Measurements from ENCODE around the gene ADAM21. TPM values are rescaled to one million over a fixed set of nuclear protein-coding genes. Genes with fewer than 3 reads are reported as not detected.
A peak's percentile ranks its signal among the peaks of the same experiment; 100 is the strongest.
"Not testable (repeated sequence)": the region's sequence is repeated elsewhere in the genome, so short reads cannot be mapped to it uniquely, and the experiment has no call there.

The ADAM21 gene
- total RNA-seq (2021): not detected in 3 replicates
- Bru-seq, nascent RNA: percentile 6 among the genes with signal in this experiment
- long read RNA-seq, experiment 1: 0 reads
- long read RNA-seq, experiment 2: 0 reads
- long read RNA-seq, experiment 3: 0 reads

DNA sequence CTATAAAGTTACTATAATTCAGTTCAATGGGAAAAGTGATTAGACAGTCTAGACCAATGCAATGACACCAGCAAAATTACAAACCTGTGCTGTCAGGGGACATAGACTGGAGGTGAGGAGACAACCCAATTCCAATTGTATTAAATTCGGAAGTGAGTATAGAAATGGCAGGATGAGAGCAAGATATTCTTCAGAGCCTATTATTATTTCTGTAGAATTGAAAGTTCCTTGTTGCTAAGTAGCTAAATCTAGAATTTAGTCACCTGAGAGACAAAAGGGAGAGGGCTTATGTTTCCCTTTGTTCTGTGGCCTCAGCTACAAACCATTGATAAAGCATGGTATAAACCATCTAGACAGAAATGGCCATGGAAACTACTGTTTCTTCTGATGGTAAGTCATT, at the start of gene ADAM21:
TSS of gene ADAM21 (plus strand) at position 301 of the 400 bp plus-strand sequence. CDS start 5,326 bp downstream, outside the sequence.
- POLR2A ChIA-PET: no interaction called here
- peaks cover 5% of the 10 kb centered on the region for H3K4me1 Mint-ChIP-seq
- no peak for DNase-seq (ENCODE audit: low spot score)
- no peak for ATAC-seq
- no peaks in the 10 kb centered on the region for H3K27me3 Mint-ChIP-seq (ENCODE audit: low read depth)
- no peak within 1 kb of the TSS for H3K4me3 Mint-ChIP-seq
- H3K9me3 Mint-ChIP-seq: peaks cover 21% of the 10 kb centered on the region
- H3K27ac Mint-ChIP-seq: no peak within 1 kb of the TSS
- CTCF ChIA-PET: no interaction called here
- TF ChIP-seq, protein P1, sequence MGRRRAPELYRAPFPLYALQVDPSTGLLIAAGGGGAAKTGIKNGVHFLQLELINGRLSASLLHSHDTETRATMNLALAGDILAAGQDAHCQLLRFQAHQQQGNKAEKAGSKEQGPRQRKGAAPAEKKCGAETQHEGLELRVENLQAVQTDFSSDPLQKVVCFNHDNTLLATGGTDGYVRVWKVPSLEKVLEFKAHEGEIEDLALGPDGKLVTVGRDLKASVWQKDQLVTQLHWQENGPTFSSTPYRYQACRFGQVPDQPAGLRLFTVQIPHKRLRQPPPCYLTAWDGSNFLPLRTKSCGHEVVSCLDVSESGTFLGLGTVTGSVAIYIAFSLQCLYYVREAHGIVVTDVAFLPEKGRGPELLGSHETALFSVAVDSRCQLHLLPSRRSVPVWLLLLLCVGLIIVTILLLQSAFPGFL (CRISPR knock-in tag; IDR thresholded peaks at IDR 0.05; ENCODE audit: borderline replicate concordance): no peak
- TF ChIP-seq ZNF138 (CRISPR knock-in tag; conservative IDR thresholded peaks at IDR 0.05) (no peak), TCF7 (CRISPR knock-in tag; IDR thresholded peaks at IDR 0.05; ENCODE audit: low read depth) (no peak), NFATC4 (CRISPR knock-in tag; IDR thresholded peaks at IDR 0.05) (no peak), RORB (CRISPR knock-in tag; IDR thresholded peaks at IDR 0.05) (no peak), ZNF396 (CRISPR knock-in tag; IDR thresholded peaks at IDR 0.05; ENCODE audit: borderline replicate concordance) (no peak), ZNF317 (CRISPR knock-in tag; IDR thresholded peaks at IDR 0.05; ENCODE audit: borderline replicate concordance, low read depth) (no peak), OVOL2 (CRISPR knock-in tag; IDR thresholded peaks at IDR 0.05; ENCODE audit: borderline replicate concordance) (no peak), SP1 (CRISPR knock-in tag; conservative IDR thresholded peaks at IDR 0.05) (no peak), HMGA2 (CRISPR knock-in tag; IDR thresholded peaks at IDR 0.05) (no peak), NFYB (CRISPR knock-in tag; conservative IDR thresholded peaks at IDR 0.05; ENCODE audit: low read depth) (no peak)
- TF ChIP-seq, protein P2, sequence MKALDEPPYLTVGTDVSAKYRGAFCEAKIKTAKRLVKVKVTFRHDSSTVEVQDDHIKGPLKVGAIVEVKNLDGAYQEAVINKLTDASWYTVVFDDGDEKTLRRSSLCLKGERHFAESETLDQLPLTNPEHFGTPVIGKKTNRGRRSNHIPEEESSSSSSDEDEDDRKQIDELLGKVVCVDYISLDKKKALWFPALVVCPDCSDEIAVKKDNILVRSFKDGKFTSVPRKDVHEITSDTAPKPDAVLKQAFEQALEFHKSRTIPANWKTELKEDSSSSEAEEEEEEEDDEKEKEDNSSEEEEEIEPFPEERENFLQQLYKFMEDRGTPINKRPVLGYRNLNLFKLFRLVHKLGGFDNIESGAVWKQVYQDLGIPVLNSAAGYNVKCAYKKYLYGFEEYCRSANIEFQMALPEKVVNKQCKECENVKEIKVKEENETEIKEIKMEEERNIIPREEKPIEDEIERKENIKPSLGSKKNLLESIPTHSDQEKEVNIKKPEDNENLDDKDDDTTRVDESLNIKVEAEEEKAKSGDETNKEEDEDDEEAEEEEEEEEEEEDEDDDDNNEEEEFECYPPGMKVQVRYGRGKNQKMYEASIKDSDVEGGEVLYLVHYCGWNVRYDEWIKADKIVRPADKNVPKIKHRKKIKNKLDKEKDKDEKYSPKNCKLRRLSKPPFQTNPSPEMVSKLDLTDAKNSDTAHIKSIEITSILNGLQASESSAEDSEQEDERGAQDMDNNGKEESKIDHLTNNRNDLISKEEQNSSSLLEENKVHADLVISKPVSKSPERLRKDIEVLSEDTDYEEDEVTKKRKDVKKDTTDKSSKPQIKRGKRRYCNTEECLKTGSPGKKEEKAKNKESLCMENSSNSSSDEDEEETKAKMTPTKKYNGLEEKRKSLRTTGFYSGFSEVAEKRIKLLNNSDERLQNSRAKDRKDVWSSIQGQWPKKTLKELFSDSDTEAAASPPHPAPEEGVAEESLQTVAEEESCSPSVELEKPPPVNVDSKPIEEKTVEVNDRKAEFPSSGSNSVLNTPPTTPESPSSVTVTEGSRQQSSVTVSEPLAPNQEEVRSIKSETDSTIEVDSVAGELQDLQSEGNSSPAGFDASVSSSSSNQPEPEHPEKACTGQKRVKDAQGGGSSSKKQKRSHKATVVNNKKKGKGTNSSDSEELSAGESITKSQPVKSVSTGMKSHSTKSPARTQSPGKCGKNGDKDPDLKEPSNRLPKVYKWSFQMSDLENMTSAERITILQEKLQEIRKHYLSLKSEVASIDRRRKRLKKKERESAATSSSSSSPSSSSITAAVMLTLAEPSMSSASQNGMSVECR (CRISPR knock-in tag; IDR thresholded peaks at IDR 0.05; ENCODE audit: borderline replicate concordance): no peak
- TF ChIP-seq, protein P3, sequence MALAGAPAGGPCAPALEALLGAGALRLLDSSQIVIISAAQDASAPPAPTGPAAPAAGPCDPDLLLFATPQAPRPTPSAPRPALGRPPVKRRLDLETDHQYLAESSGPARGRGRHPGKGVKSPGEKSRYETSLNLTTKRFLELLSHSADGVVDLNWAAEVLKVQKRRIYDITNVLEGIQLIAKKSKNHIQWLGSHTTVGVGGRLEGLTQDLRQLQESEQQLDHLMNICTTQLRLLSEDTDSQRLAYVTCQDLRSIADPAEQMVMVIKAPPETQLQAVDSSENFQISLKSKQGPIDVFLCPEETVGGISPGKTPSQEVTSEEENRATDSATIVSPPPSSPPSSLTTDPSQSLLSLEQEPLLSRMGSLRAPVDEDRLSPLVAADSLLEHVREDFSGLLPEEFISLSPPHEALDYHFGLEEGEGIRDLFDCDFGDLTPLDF (CRISPR knock-in tag; IDR thresholded peaks at IDR 0.05): no peak
- TF ChIP-seq, protein P4, sequence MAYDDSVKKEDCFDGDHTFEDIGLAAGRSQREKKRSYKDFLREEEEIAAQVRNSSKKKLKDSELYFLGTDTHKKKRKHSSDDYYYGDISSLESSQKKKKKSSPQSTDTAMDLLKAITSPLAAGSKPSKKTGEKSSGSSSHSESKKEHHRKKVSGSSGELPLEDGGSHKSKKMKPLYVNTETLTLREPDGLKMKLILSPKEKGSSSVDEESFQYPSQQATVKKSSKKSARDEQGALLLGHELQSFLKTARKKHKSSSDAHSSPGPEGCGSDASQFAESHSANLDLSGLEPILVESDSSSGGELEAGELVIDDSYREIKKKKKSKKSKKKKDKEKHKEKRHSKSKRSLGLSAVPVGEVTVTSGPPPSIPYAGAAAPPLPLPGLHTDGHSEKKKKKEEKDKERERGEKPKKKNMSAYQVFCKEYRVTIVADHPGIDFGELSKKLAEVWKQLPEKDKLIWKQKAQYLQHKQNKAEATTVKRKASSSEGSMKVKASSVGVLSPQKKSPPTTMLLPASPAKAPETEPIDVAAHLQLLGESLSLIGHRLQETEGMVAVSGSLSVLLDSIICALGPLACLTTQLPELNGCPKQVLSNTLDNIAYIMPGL (CRISPR knock-in tag; IDR thresholded peaks at IDR 0.05): no peak
- TF ChIP-seq, protein P5, sequence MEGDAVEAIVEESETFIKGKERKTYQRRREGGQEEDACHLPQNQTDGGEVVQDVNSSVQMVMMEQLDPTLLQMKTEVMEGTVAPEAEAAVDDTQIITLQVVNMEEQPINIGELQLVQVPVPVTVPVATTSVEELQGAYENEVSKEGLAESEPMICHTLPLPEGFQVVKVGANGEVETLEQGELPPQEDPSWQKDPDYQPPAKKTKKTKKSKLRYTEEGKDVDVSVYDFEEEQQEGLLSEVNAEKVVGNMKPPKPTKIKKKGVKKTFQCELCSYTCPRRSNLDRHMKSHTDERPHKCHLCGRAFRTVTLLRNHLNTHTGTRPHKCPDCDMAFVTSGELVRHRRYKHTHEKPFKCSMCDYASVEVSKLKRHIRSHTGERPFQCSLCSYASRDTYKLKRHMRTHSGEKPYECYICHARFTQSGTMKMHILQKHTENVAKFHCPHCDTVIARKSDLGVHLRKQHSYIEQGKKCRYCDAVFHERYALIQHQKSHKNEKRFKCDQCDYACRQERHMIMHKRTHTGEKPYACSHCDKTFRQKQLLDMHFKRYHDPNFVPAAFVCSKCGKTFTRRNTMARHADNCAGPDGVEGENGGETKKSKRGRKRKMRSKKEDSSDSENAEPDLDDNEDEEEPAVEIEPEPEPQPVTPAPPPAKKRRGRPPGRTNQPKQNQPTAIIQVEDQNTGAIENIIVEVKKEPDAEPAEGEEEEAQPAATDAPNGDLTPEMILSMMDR (IDR thresholded peaks at IDR 0.05): no peak
- TF ChIP-seq, protein P6, sequence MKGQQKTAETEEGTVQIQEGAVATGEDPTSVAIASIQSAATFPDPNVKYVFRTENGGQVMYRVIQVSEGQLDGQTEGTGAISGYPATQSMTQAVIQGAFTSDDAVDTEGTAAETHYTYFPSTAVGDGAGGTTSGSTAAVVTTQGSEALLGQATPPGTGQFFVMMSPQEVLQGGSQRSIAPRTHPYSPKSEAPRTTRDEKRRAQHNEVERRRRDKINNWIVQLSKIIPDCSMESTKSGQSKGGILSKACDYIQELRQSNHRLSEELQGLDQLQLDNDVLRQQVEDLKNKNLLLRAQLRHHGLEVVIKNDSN (CRISPR knock-in tag; IDR thresholded peaks at IDR 0.05): no peak
- H3K36me3 Mint-ChIP-seq: peaks cover 21% of the 10 kb centered on the region

DNA sequence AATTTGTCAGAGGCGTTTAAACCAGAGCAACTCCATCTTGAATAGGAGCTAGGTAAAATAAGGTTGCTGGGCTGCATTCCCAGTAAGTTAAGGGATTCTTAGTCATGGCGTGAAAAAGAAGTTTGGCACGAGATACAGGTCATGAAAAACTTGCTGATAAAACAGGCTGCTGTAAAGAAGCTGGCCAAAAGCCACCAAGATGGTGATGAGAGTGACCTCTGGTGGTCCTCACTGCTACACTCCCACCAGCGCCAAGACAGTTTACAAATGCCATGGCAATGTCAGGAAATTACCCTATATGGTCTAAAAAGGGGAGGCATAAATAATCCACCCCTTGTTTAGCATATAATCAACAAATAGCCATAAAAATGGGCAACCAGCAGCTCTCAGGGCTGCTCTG, 48.6 kb upstream of the ADAM21 start:
- CTCF ChIA-PET: interaction anchor here (0.6 to 1.7 kb wide), 5 partner anchors 9 to 220 kb away, joined by 3 to 8 read pairs (median 3); no protein-coding TSS in a partner anchor
- POLR2A ChIA-PET; H3K27me3 Mint-ChIP-seq (ENCODE audit: low read depth); H3K4me3 Mint-ChIP-seq; H3K27ac Mint-ChIP-seq: not testable (repeated sequence)
- ATAC-seq: peak; percentile 79
- peaks cover 24% of the 10 kb centered on the region for H3K4me1 Mint-ChIP-seq
- DNase-seq (ENCODE audit: low spot score): peak; percentile 39
- H3K36me3 Mint-ChIP-seq: peaks cover 20% of the 10 kb centered on the region
- peaks cover 10% of the 10 kb centered on the region for H3K9me3 Mint-ChIP-seq

DNA sequence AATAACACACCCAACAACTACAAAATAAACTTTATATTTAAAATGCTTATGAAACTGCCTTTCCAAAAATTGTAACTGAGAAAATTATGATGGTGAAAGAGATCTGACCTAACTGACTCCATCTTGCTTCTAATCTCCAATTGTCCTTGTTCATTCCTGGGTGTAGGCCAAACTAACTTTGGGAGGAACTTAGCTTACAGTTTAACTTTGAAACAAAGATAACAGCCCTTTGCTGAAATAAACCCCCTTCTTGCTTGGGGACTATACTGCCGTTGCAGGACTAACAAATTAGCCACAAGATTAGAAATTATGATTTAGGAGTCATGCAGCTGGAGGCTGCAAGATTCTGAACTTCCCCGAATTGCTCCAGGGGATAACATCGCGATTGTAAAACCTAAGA, 45.8 kb upstream of the ADAM21 start:
- H3K36me3 Mint-ChIP-seq: peaks cover 17% of the 10 kb centered on the region
- H3K27ac Mint-ChIP-seq; H3K4me3 Mint-ChIP-seq; CTCF ChIA-PET; H3K27me3 Mint-ChIP-seq (ENCODE audit: low read depth); ATAC-seq; H3K9me3 Mint-ChIP-seq; DNase-seq (ENCODE audit: low spot score); POLR2A ChIA-PET: not testable (repeated sequence)
- H3K4me1 Mint-ChIP-seq: peaks cover 24% of the 10 kb centered on the region

Data from WTC11 (cell line).